ENCODE results near the gene SAMD13. TPM values are rescaled to one million over a fixed set of nuclear protein-coding genes. Genes with fewer than 3 reads are reported as not detected.

Gene SAMD13
- total and polyA plus RNA-seq, 9 donors = 0.24 to 2.9 (median 0.63) TPM; not detected in 2

GRCh38 chr1:84365225-84366221 is 64.0 kb downstream of the SAMD13 start:
- Histone ChIP-seq H3K27ac (no peak overlapping the region), H3K4me3 (no peak overlapping the region), H3K36me3 (no peaks in the 10 kb centered on the region), H3K4me1 (ENCODE audit: insufficient read depth) (no peaks in the 10 kb centered on the region), H3K9me3 (no peaks in the 10 kb centered on the region), H3K27me3 (no peaks in the 10 kb centered on the region)
- DNase-seq = no peak
- TF ChIP-seq EP300 (IDR thresholded peaks at IDR 0.05) (no peak), POLR2A (IDR thresholded peaks at IDR 0.05) (no peak), CTCF (IDR thresholded peaks at IDR 0.05) (no peak)
- WGBS, 3 donors = 48 to 50% (median 49%) methylated on average over 3 of the region's 3 CpGs
- intact Hi-C loops (cut with DNase I) = no loop called here

- no peaks in the 10 kb centered on the region for H3K9me3 ChIP-seq
- H3K27me3 ChIP-seq = no peaks in the 10 kb centered on the region
- no peaks in the 10 kb centered on the region for H3K4me1 ChIP-seq (ENCODE audit: insufficient read depth)
- DNase-seq = no peak
- H3K36me3 ChIP-seq = no peaks in the 10 kb centered on the region
- intact Hi-C loops (cut with DNase I) = no loop called here
- 31 to 47% (median 46%) methylated on average over 2 of the region's 2 CpGs for WGBS, 3 donors
- no peak overlapping the region for H3K4me3 ChIP-seq
- TF ChIP-seq EP300 (IDR thresholded peaks at IDR 0.05) (no peak), POLR2A (IDR thresholded peaks at IDR 0.05) (no peak), CTCF (IDR thresholded peaks at IDR 0.05) (no peak)
- no peak overlapping the region for H3K27ac ChIP-seq
Measured at GRCh38 chr1:84366786-84367185, 65.3 kb downstream of the SAMD13 start.

- Histone ChIP-seq H3K36me3 (no peaks in the 10 kb centered on the region), H3K27me3 (no peaks in the 10 kb centered on the region), H3K9me3 (no peaks in the 10 kb centered on the region), H3K27ac (no peak overlapping the region), H3K4me1 (ENCODE audit: insufficient read depth) (no peaks in the 10 kb centered on the region), H3K4me3 (no peak overlapping the region)
- TF ChIP-seq CTCF (IDR thresholded peaks at IDR 0.05) (no peak), POLR2A (IDR thresholded peaks at IDR 0.05) (no peak), EP300 (IDR thresholded peaks at IDR 0.05) (no peak)
- WGBS, 3 donors = 74 to 82% (median 81%) methylated on average over 1 of the region's 1 CpG
- intact Hi-C loops (cut with DNase I) = no loop called here
- DNase-seq = no peak
Measured at GRCh38 chr1:84367219-84367618, 65.7 kb downstream of the SAMD13 start.

GRCh38 chr1:84368441-84368840 is 66.9 kb downstream of the SAMD13 start:
- H3K27me3 ChIP-seq = no peaks in the 10 kb centered on the region
- no peaks in the 10 kb centered on the region for H3K4me1 ChIP-seq (ENCODE audit: insufficient read depth)
- intact Hi-C loops (cut with DNase I) = no loop called here
- no peak overlapping the region for H3K4me3 ChIP-seq
- TF ChIP-seq POLR2A (IDR thresholded peaks at IDR 0.05) (no peak), EP300 (IDR thresholded peaks at IDR 0.05) (no peak), CTCF (IDR thresholded peaks at IDR 0.05) (no peak)
- H3K9me3 ChIP-seq = no peaks in the 10 kb centered on the region
- 96 to 97% (median 96%) methylated on average over 5 of the region's 5 CpGs for WGBS, 3 donors
- no peaks in the 10 kb centered on the region for H3K36me3 ChIP-seq
- no peak overlapping the region for H3K27ac ChIP-seq
- DNase-seq = no peak
